Mesothelial cell of epicardium (in vitro differentiated cells): ENCODE measurements around the gene NOL7. TPM values are rescaled to one million over a fixed set of nuclear protein-coding genes. Genes with fewer than 3 reads are reported as not detected.

Experiments
- DNase-seq, 2 experiments: peaks; one replicate each; pipeline ENCODE4 v3.0.0; 2021; ENCODE audit warnings: low spot score in 2 of 2; ENCODE audit not compliant: unreplicated experiment in 2 of 2
- H3K27ac Mint-ChIP-seq: 2 replicates; pipeline ENCODE4 v1.8.0; 2021; ENCODE audit warnings: mixed read lengths
- H3K27me3 Mint-ChIP-seq: 2 replicates; pipeline ENCODE4 v1.8.0; 2021; ENCODE audit warnings: low read depth, mixed read lengths
- H3K36me3 Mint-ChIP-seq: 2 replicates; pipeline ENCODE4 v1.8.0; 2021; ENCODE audit warnings: mixed read lengths
- H3K4me1 Mint-ChIP-seq: 2 replicates; pipeline ENCODE4 v1.8.0; 2021; ENCODE audit warnings: mixed read lengths
- H3K4me3 Mint-ChIP-seq: 2 replicates; pipeline ENCODE4 v1.8.0; 2021; ENCODE audit warnings: mild to moderate bottlenecking, moderate library complexity, mixed read lengths
- H3K9me3 Mint-ChIP-seq: 2 replicates; pipeline ENCODE4 v1.8.0; 2021; ENCODE audit warnings: mixed read lengths
- CTCF ChIP-seq: fragments of 200-600 bp; sonication (generic); IDR thresholded peaks from one replicate; pipeline ENCODE4 v1.5.0; 2021; ENCODE audit warnings: antibody characterized with exemption; ENCODE audit not compliant: unreplicated experiment
- total RNA-seq: library from RNA; stranded (reverse); gene quantifications from 3 replicates; pipeline ENCODE4 v1.2.1, GENCODE V29; 2021

The NOL7 gene
- total RNA-seq, 1 donor from 2014 or later, result 40.8 TPM

GRCh38 chr6:13576017-13576416 is 39.1 kb upstream of the NOL7 start:
- TF ChIP-seq CTCF, result no peak
- Mint-ChIP-seq H3K27me3 (no peaks in the 10 kb centered on the region), H3K9me3 (peaks cover 20% of the 10 kb centered on the region), H3K36me3 (peaks cover 27% of the 10 kb centered on the region), H3K27ac (peak overlapping the region; percentile 85), H3K4me1 (peaks cover 12% of the 10 kb centered on the region), H3K4me3 (peak overlapping the region; percentile 50)
- no peak for DNase-seq

- Mint-ChIP-seq H3K4me3 (no peak overlapping the region), H3K36me3 (peaks cover 33% of the 10 kb centered on the region), H3K27ac (no peak overlapping the region), H3K4me1 (peaks cover 9% of the 10 kb centered on the region), H3K9me3 (peaks cover 20% of the 10 kb centered on the region), H3K27me3 (no peaks in the 10 kb centered on the region)
- no peak for DNase-seq
- TF ChIP-seq CTCF, result no peak
These were observed 37.2 kb upstream of the NOL7 start for GRCh38 chr6:13577926-13578325.

GRCh38 chr6:13579911-13580310 is 35.2 kb upstream of the NOL7 start:
- H3K4me3 Mint-ChIP-seq, result no peak overlapping the region
- H3K36me3 Mint-ChIP-seq, result peaks cover 42% of the 10 kb centered on the region
- peaks cover 8% of the 10 kb centered on the region for H3K4me1 Mint-ChIP-seq
- TF ChIP-seq CTCF, result no peak
- H3K27me3 Mint-ChIP-seq, result no peaks in the 10 kb centered on the region
- peaks cover 20% of the 10 kb centered on the region for H3K9me3 Mint-ChIP-seq
- no peak overlapping the region for H3K27ac Mint-ChIP-seq
- no peak for DNase-seq

- DNase-seq, result no peak
- H3K4me1 Mint-ChIP-seq, result no peaks in the 10 kb centered on the region
- no peaks in the 10 kb centered on the region for H3K27me3 Mint-ChIP-seq
- peaks cover 44% of the 10 kb centered on the region for H3K36me3 Mint-ChIP-seq
- no peak overlapping the region for H3K27ac Mint-ChIP-seq
- TF ChIP-seq CTCF, result no peak
- H3K9me3 Mint-ChIP-seq, result peaks cover 12% of the 10 kb centered on the region
- H3K4me3 Mint-ChIP-seq, result no peak overlapping the region
These were observed 33.4 kb upstream of the NOL7 start for GRCh38 chr6:13581700-13582229.

- no peak for DNase-seq
- Mint-ChIP-seq H3K27ac (no peak overlapping the region), H3K36me3 (peaks cover 28% of the 10 kb centered on the region), H3K27me3 (no peaks in the 10 kb centered on the region), H3K4me1 (no peaks in the 10 kb centered on the region), H3K4me3 (no peak overlapping the region), H3K9me3 (no peaks in the 10 kb centered on the region)
- TF ChIP-seq CTCF, result no peak
These were observed 28.3 kb upstream of the NOL7 start for GRCh38 chr6:13586603-13587542.
